ENCODE data around the gene RAD51B.

Gene RAD51B

GRCh38 chr14:68528040-68528687 is 708.6 kb downstream of the RAD51B start:
- DNase-seq (ENCODE audit: low read depth) = no peak
- no peak overlapping the region for H3K4me3 ChIP-seq (ENCODE audit: low read depth, low read length)
- no peak for TF ChIP-seq CTCF (IDR thresholded peaks at IDR 0.05; ENCODE audit: low read depth, low read length, missing control alignments)

- no peak overlapping the region for H3K4me3 ChIP-seq (ENCODE audit: low read depth, low read length)
- TF ChIP-seq CTCF (IDR thresholded peaks at IDR 0.05; ENCODE audit: low read depth, low read length, missing control alignments) = no peak
- DNase-seq (ENCODE audit: low read depth) = no peak
These were observed 710.9 kb downstream of the RAD51B start for GRCh38 chr14:68530443-68530842.

- H3K4me3 ChIP-seq (ENCODE audit: low read depth, low read length) = no peak overlapping the region
- no peak for DNase-seq (ENCODE audit: low read depth)
- TF ChIP-seq CTCF (IDR thresholded peaks at IDR 0.05; ENCODE audit: low read depth, low read length, missing control alignments) = no peak
These were observed 712.9 kb downstream of the RAD51B start for GRCh38 chr14:68532496-68532895.

GRCh38 chr14:68534276-68534675 is 714.7 kb downstream of the RAD51B start:
- DNase-seq (ENCODE audit: low read depth) = no peak
- TF ChIP-seq CTCF (IDR thresholded peaks at IDR 0.05; ENCODE audit: low read depth, low read length, missing control alignments) = no peak
- H3K4me3 ChIP-seq (ENCODE audit: low read depth, low read length) = no peak overlapping the region

GRCh38 chr14:68535404-68536017 is 715.9 kb downstream of the RAD51B start:
- no peak for DNase-seq (ENCODE audit: low read depth)
- no peak for TF ChIP-seq CTCF (IDR thresholded peaks at IDR 0.05; ENCODE audit: low read depth, low read length, missing control alignments)

GRCh38 chr14:68536018-68536410 is 716.4 kb downstream of the RAD51B start:
- no peak for TF ChIP-seq CTCF (IDR thresholded peaks at IDR 0.05; ENCODE audit: low read depth, low read length, missing control alignments)
- DNase-seq (ENCODE audit: low read depth) = no peak
- H3K4me3 ChIP-seq (ENCODE audit: low read depth, low read length) = no peak overlapping the region

More at GRCh38 chr14:68535404-68536017, 715.9 kb downstream of the RAD51B start:
- no peak overlapping the region for H3K4me3 ChIP-seq (ENCODE audit: low read depth, low read length)

GRCh38 chr14:68538639-68539038 is 719.1 kb downstream of the RAD51B start:
- H3K4me3 ChIP-seq (ENCODE audit: low read depth, low read length) = no peak overlapping the region
- TF ChIP-seq CTCF (IDR thresholded peaks at IDR 0.05; ENCODE audit: low read depth, low read length, missing control alignments) = no peak
- DNase-seq (ENCODE audit: low read depth) = no peak
